ENCODE data around the gene SPO11. TPM values are rescaled to one million over a fixed set of nuclear protein-coding genes. Genes with fewer than 3 reads are reported as not detected.

Gene SPO11
- polyA plus RNA-seq = not detected in 3 replicates
- not detected for polyA plus RNA-seq (2011; ENCODE audit: low read depth)
- not detected in 2 replicates for polyA plus RNA-seq (2011; cell fraction: cytosol; rRNA removed)
- not detected in 2 replicates for polyA plus RNA-seq (2011; cell fraction: nucleus; rRNA removed)
- not detected in 2 replicates for polyA plus RNA-seq (2012; ENCODE audit: low replicate concordance)
- not detected in 3 replicates for polyA minus RNA-seq
- polyA minus RNA-seq (2011; cell fraction: cytosol; rRNA and poly(A)+ RNA removed) = not detected
- polyA minus RNA-seq (2011; cell fraction: nucleus; rRNA and poly(A)+ RNA removed) = not detected in 2 replicates

GRCh38 chr20:57329608-57330221 is at the start of gene SPO11:
TSS of gene SPO11 (plus strand) at chr20:57329803. CDS start at chr20:57329868, 65 bp downstream.
- peak in 2 of 3 experiments; percentile 25 to 61 for TF ChIP-seq CTCF (optimal IDR thresholded peaks at IDR 0.05 in 1 of 3, IDR thresholded peaks at IDR 0.05 in 1 of 3, conservative IDR thresholded peaks at IDR 0.05 in 1 of 3; ENCODE audit: extremely low read depth in 1 of 3, insufficient read depth in 2 of 3, low read length in 3 of 3)
- TF ChIP-seq EZH2 (IDR thresholded peaks at IDR 0.05; ENCODE audit: low read length) = no peak
- H3K9ac ChIP-seq (ENCODE audit: control insufficient read depth, extremely low read depth, insufficient read depth, low read length) = no peak within 1 kb of the TSS
- H3K4me1 ChIP-seq (ENCODE audit: control insufficient read depth, extremely low read depth, insufficient read depth, low read length) = peaks cover 13% of the 10 kb centered on the region
- FAIRE-seq = no peak
- H3K9me3 ChIP-seq (ENCODE audit: control insufficient read depth, low read depth, low read length) = no peaks in the 10 kb centered on the region
- no peaks in the 10 kb centered on the region for H3K79me2 ChIP-seq (ENCODE audit: control insufficient read depth, insufficient read depth, low read length)
- dilution Hi-C loops (cut with MboI; ENCODE audit: extremely low pct_ligation_motif_present, low sequenced_read_pairs) = loop anchor here (25.0 kb wide), 1 partner anchor 242 kb away; no protein-coding TSS in a partner anchor
- no peak within 1 kb of the TSS for H3K4me3 ChIP-seq (ENCODE audit: control insufficient read depth in 2 of 3, extremely low read depth in 1 of 3, insufficient read depth in 2 of 3, low read depth in 1 of 3, low read length in 3 of 3)
- H2AFZ ChIP-seq (ENCODE audit: control insufficient read depth, low read length) = no peak within 1 kb of the TSS
- no peak within 1 kb of the TSS for H3K27ac ChIP-seq (ENCODE audit: control insufficient read depth, insufficient read depth, low read length)
- no peaks in the 10 kb centered on the region for H3K36me3 ChIP-seq (ENCODE audit: control insufficient read depth in 2 of 2, extremely low read depth in 1 of 2, insufficient read depth in 2 of 2, low read length in 2 of 2)
- H3K27me3 ChIP-seq (ENCODE audit: control insufficient read depth, extremely low read depth, insufficient read depth, low read length) = peaks cover 19% of the 10 kb centered on the region
- no peak within 1 kb of the TSS for H3K4me2 ChIP-seq (ENCODE audit: control insufficient read depth, extremely low read depth, insufficient read depth, low read depth, low read length)
- no peak for DNase-seq (ENCODE audit: low read depth, low spot score)
- no peaks in the 10 kb centered on the region for H3K9me1 ChIP-seq (ENCODE audit: control insufficient read depth, extremely low read depth, insufficient read depth, low read length)
- H4K20me1 ChIP-seq (ENCODE audit: control insufficient read depth, extremely low read depth, insufficient read depth, low read length) = peaks cover 4% of the 10 kb centered on the region

DNA sequence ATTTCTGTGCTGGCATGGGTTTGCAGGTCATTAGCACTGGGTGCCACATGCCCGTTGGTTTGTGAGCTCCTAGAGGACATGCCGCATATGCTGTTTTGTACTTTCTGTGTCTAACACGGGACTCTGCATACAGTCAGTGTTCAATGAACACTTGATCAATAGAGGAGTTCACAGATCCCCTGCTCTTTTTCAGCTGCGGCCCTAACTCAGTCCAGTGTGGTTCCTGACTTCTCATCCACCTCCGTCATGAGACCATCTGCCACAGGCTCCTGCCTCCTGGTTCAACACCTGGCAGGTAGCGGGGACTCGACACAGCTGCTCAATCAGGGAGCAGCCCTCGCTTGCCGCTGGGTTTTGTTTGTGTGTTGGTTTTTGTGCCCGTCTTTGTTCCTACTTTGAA is 49.4 kb upstream of the SPO11 start:
- no peaks in the 10 kb centered on the region for H3K36me3 ChIP-seq (ENCODE audit: control insufficient read depth in 2 of 2, extremely low read depth in 1 of 2, insufficient read depth in 2 of 2, low read length in 2 of 2)
- H3K27me3 ChIP-seq (ENCODE audit: control insufficient read depth, extremely low read depth, insufficient read depth, low read length) = peaks cover 38% of the 10 kb centered on the region
- no peak overlapping the region for H2AFZ ChIP-seq (ENCODE audit: control insufficient read depth, low read length)
- peaks cover 8% of the 10 kb centered on the region for H3K4me1 ChIP-seq (ENCODE audit: control insufficient read depth, extremely low read depth, insufficient read depth, low read length)
- FAIRE-seq (no peak), DNase-seq (ENCODE audit: low read depth, low spot score) (no peak)
- no peak overlapping the region for H3K4me3 ChIP-seq (ENCODE audit: control insufficient read depth in 2 of 3, extremely low read depth in 1 of 3, insufficient read depth in 2 of 3, low read depth in 1 of 3, low read length in 3 of 3)
- TF ChIP-seq EZH2 (IDR thresholded peaks at IDR 0.05; ENCODE audit: low read length) (no peak), CTCF (optimal IDR thresholded peaks at IDR 0.05 in 1 of 3, IDR thresholded peaks at IDR 0.05 in 1 of 3, conservative IDR thresholded peaks at IDR 0.05 in 1 of 3; ENCODE audit: extremely low read depth in 1 of 3, insufficient read depth in 2 of 3, low read length in 3 of 3) (no peak)
- no peaks in the 10 kb centered on the region for H3K9me3 ChIP-seq (ENCODE audit: control insufficient read depth, low read depth, low read length)
- H3K27ac ChIP-seq (ENCODE audit: control insufficient read depth, insufficient read depth, low read length) = no peak overlapping the region
- H3K4me2 ChIP-seq (ENCODE audit: control insufficient read depth, extremely low read depth, insufficient read depth, low read depth, low read length) = no peak overlapping the region
- no peak overlapping the region for H3K9ac ChIP-seq (ENCODE audit: control insufficient read depth, extremely low read depth, insufficient read depth, low read length)
- no peaks in the 10 kb centered on the region for H3K79me2 ChIP-seq (ENCODE audit: control insufficient read depth, insufficient read depth, low read length)
- dilution Hi-C loops (cut with MboI; ENCODE audit: extremely low pct_ligation_motif_present, low sequenced_read_pairs) = no loop called here
- H3K9me1 ChIP-seq (ENCODE audit: control insufficient read depth, extremely low read depth, insufficient read depth, low read length) = no peaks in the 10 kb centered on the region
- H4K20me1 ChIP-seq (ENCODE audit: control insufficient read depth, extremely low read depth, insufficient read depth, low read length) = peaks cover 3% of the 10 kb centered on the region
